DMS53 (cell line): ENCODE measurements around the gene FAM241A.
"Not testable (repeated sequence)": the region's sequence is repeated elsewhere in the genome, so short reads cannot be mapped to it uniquely, and the experiment has no call there.

Experiments used
- DNase-seq: peaks from one replicate; lab custom pipeline; 2025; lab: John Stamatoyannopoulos, UW

Gene FAM241A

DNA sequence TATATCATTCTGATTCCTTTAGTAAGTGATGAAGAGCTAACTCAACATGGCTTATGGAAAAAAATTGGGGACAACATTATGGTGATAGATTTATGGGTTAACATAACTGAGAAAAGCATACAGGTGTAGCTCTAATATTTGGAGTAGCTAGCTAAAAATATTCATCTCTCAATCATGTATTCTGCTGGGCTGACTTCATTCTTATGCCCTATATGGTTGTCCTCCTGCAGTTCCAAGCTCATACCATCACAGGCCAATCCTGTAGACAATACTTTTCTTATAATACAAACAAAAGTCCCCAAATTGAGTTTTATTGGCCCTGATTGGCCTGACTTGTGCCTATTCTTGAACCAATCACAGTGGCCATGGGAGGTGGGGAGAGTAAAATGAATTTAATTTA is 6.7 kb upstream of the FAM241A start:
- no peak for DNase-seq

GRCh38 chr4:112140536-112140935 is 4.7 kb upstream of the FAM241A start:
- no peak for DNase-seq

DNA sequence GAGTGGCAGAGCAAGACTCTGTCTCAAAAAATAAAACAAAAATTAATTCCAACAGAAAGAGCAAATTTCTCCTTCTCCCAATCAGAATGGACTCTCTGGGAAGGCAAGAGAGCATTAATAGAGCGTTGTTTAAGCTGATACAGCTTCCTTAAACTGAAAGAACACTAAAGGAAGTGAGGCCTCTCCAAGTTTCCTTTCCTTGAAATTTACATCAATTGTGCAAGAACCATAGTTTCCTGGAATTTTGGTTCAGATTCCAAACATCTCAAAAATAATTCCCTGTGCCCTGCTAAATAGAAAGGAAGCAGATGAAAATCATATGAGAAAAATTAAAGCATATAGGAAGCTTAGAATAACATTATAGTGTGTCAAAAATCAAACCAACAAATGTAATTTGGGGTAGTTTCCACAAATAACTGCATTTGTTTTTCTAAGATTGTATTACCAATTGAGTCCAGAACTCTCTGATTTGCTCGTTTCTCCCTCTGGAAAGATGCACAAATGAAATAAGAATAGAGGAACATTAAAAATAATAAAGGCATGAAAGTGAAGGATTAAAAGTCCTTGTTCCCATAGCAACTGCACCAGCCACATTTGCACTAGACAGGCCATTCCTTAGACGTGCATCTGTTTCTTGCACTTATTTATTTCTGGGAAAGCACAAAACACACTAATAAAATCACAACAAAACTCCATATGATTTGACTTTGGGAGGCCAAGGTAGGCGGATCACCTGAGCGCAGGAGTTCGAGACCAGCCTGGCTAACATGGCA is 3.7 kb upstream of the FAM241A start:
- no peak for DNase-seq

DNA sequence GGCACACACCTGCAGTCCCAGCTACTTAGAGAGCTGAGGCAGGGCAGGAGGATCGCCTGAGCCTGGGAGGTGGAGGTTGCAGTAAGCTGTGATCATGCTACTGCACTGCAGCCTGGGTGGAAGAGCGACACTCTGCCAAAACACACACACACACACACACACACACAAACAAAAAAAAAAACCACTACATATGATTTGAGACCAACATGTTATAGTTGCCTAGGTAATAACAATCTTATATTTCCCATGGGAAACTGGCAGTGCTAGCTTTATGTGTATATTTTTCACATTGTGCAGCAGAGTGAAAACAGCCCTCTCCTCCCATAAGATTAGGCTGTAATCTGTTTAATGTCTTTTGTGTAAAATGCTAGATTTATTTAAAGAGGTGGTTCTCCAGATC is 3.1 kb upstream of the FAM241A start:
- no peak for DNase-seq

DNA sequence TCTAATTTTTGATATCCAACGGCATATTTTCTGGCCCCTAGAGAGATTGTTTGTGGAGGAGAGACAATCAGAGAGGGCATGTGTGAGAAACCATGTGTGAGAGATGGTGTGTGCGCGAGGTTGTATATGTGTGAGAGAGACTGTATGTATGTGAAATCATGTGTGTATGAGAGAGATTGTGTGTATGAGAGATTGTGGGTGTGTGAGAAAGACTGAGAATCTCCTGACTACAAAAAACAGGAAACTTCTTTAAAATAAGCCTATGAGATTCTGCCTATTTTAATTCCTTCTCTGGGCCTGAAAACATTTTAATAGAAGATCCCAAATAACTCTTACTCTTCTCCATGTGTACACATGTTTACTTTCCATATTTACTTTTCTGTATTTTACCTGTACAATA is 1.5 kb upstream of the FAM241A start:
- no peak for DNase-seq

GRCh38 chr4:112144546-112145325 is 518 bp upstream of the FAM241A start:
- peak; percentile 8 for DNase-seq

GRCh38 chr4:112145790-112146501 is 692 bp downstream of the FAM241A start:
- DNase-seq = peak; percentile 68

GRCh38 chr4:112146502-112146813 is 1.2 kb downstream of the FAM241A start:
- no peak for DNase-seq

DNA sequence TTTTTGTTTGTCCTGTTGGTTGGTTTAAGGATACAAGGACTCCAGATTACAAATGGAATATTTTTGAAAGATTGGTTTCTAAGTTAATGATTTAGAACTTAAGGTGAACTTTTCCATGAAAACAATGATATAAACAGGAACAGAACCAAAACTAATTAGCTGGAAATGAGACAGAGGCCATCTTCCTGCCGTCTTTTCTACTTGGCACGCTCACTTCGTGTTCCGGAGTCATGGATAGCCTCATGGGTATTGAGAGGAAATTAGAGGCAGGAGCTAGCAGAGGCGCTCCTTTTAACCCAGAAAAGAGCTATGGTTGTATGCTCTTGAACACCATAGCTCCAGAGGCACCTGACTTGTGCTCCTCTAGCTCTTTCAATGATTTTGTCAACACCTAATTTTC is 2.4 kb downstream of the FAM241A start:
- DNase-seq = no peak

GRCh38 chr4:112150920-112151319 is 5.7 kb downstream of the FAM241A start:
- DNase-seq = no peak

- no peak for DNase-seq
Measured at GRCh38 chr4:112152521-112152920, 7.3 kb downstream of the FAM241A start.

GRCh38 chr4:112153211-112153791 is 8.0 kb downstream of the FAM241A start:
- DNase-seq = no peak

GRCh38 chr4:112156112-112156511 is 10.9 kb downstream of the FAM241A start:
- no peak for DNase-seq

- DNase-seq = no peak
Measured at GRCh38 chr4:112156553-112156952, 11.3 kb downstream of the FAM241A start.

DNA sequence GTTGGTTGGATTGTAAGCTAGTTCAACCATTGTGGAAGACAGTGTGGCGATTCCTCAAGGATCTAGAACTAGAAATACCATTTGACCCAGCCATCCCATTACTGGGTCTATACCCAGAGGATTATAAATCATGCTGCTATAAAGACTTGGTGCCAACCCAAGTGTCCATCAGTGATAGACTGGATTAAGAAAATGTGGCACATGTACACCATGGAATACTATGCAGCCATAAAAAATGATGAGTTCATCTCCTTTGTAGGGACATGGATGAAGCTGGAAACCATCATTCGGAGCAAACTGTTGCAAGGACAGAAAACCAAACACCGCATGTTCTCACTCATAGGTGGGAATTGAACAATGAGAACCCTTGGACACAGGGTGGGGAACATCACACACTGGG is 18.5 kb downstream of the FAM241A start:
- not testable (repeated sequence) for DNase-seq

GRCh38 chr4:112167794-112168193 is 22.5 kb downstream of the FAM241A start:
- no peak for DNase-seq

DNA sequence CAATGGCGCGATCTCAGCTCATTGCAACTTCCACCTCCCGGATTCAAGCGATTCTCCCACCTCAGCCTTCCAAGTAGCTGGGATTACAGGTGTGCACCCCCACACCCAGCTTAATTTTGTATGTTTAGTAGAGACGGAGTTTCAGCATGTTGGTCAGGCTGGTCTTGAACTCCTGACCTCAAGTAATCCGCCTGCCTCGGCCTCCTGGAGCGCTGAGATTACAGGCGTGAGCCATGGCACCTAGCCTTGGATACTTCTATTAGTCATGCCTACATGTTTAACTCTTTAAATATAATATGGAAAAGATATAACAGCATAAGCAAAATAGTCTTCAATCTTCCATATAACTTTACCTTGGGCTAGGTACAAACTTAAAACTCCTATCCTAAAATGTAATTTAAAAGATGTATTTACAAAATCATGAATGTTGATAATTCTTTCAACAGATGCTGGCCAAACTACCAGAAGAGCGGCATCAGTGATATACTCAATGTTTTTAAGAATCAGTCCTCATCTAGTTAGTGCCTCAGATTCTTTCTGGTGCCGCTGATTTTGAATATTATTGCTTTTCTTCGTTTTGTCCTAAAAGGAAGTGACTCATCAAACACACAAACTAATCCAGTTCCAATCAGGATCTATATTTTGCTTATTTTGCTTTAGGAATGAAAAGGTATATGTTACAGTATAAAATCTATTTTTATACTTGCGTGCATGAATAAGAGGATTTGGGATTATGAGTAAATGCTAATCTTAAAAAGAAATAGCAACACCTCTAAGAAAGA is 23.7 kb downstream of the FAM241A start:
- DNase-seq = no peak

DNA sequence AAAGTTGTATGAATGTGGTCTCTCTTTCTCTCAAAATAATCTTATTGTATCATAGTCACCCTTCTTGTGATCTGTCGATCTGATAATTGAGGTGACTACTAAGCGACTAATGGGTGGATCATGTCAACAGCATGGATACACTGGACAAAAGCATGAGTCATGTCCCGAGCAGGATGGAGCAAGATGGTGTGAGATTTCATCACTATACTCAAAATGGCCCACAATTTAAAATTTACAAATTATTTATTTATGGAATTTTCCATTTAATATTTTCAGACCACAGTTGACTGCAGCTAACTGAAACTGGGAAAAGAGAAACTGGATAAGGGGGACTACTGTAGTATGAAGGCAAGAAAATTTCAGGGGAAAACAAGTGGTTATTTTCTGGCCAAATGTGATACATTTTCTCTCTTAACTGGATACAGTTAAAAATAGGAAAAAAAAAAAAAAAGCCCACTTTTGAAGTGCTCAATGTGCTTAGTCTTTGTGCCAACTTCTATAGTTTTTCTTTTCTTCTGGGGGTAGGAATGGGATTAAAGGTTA is 25.3 kb downstream of the FAM241A start:
- peak; percentile 49 for DNase-seq

GRCh38 chr4:112171051-112171763 is 26.0 kb downstream of the FAM241A start:
- not testable (repeated sequence) for DNase-seq

DNA sequence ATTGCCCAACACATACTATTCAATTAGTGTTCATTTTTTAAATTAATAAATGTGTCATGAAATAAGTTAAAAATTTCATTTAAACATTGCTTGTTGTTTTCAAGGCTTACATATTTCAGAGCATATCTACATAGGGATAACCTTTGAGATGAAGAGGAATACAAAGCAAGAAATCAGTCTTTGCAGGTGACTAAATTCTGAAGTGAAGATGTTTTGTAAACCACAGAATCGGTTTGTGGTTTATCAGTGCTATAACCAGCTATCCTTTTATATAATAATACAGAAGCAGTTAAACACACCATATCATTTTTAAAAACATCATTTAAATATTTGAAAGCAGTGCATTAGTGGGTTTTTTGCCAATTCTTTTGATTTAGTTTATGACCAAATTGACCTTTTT is 26.9 kb downstream of the FAM241A start:
- DNase-seq = no peak
